ENCODE measurements around the gene KPNA1. TPM values are rescaled to one million over a fixed set of nuclear protein-coding genes. Genes with fewer than 3 reads are reported as not detected.

Gene KPNA1
- total RNA-seq, 1 donor from 2014 or later, result 54.0 TPM

DNA sequence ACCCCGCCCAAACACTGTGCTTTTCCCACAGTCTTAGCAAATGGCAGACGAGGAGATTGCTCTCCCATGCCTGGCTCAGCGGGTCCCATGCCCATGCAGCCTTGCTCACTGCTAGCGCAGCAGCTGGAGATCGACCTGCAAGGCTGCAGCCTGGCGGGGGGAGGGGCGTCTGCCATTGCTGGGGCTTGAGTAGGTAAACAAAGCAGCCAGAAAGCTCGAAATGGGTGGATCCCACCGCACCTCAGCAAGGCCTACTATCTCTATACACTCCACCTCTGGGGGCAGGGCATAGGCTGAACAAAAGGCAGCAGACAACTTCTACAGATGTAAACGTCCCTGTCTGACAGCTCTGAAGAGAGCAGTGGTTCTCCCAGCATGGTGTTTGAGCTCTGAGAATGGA, 71.6 kb downstream of the KPNA1 start:
- TF ChIP-seq POLR2A (IDR thresholded peaks at IDR 0.05), result no peak
- TF ChIP-seq, protein P1, sequence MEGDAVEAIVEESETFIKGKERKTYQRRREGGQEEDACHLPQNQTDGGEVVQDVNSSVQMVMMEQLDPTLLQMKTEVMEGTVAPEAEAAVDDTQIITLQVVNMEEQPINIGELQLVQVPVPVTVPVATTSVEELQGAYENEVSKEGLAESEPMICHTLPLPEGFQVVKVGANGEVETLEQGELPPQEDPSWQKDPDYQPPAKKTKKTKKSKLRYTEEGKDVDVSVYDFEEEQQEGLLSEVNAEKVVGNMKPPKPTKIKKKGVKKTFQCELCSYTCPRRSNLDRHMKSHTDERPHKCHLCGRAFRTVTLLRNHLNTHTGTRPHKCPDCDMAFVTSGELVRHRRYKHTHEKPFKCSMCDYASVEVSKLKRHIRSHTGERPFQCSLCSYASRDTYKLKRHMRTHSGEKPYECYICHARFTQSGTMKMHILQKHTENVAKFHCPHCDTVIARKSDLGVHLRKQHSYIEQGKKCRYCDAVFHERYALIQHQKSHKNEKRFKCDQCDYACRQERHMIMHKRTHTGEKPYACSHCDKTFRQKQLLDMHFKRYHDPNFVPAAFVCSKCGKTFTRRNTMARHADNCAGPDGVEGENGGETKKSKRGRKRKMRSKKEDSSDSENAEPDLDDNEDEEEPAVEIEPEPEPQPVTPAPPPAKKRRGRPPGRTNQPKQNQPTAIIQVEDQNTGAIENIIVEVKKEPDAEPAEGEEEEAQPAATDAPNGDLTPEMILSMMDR (IDR thresholded peaks at IDR 0.05), result no peak
- TF ChIP-seq POLR2AphosphoS5 (IDR thresholded peaks at IDR 0.05; ENCODE audit: insufficient read depth in 1 of 2, low read depth in 1 of 2), result no peak
- H3K4me1 ChIP-seq, result no peaks in the 10 kb centered on the region
- no peak for DNase-seq (ENCODE audit: extremely low spot score in 2 of 2)
- H3K36me3 ChIP-seq, result peaks cover 0 to 65% of the 10 kb centered on the region in 2 donors
- intact Hi-C loops (cut with DNase I), result no loop called here
- H3K4me3 ChIP-seq, result no peak overlapping the region
- no peaks in the 10 kb centered on the region for H3K9me3 ChIP-seq
- H3K27me3 ChIP-seq, result no peaks in the 10 kb centered on the region
- H3K27ac ChIP-seq, result no peak overlapping the region

DNA sequence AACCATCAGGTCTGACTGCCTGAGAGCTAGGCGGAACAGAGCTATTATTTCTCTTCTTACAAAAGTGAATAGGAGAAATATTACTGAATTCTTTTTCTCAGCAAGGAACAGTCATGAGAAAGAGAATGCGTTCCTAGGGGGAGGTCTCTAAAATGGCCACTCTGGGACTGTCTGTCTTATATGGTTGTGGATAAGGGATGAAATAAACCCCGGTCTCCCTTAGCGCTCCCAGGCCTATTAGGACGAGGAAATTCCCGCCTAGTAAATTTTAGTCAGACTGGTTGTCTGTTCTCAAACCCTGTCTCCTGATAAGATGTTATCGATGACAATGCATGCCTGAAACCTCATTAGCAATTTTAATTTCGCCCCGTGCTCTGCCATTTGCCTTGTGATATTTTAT, 78.8 kb downstream of the KPNA1 start:
- no peaks in the 10 kb centered on the region for H3K27me3 ChIP-seq
- no peaks in the 10 kb centered on the region for H3K4me1 ChIP-seq
- intact Hi-C loops (cut with DNase I), result no loop called here
- H3K27ac ChIP-seq, result no peak overlapping the region
- peaks cover 0 to 77% of the 10 kb centered on the region in 2 donors for H3K36me3 ChIP-seq
- no peak for DNase-seq (ENCODE audit: extremely low spot score in 2 of 2)
- TF ChIP-seq POLR2A (IDR thresholded peaks at IDR 0.05) (no peak), POLR2AphosphoS5 (IDR thresholded peaks at IDR 0.05; ENCODE audit: insufficient read depth in 1 of 2, low read depth in 1 of 2) (no peak)
- no peak overlapping the region for H3K4me3 ChIP-seq
- H3K9me3 ChIP-seq, result no peaks in the 10 kb centered on the region

DNA sequence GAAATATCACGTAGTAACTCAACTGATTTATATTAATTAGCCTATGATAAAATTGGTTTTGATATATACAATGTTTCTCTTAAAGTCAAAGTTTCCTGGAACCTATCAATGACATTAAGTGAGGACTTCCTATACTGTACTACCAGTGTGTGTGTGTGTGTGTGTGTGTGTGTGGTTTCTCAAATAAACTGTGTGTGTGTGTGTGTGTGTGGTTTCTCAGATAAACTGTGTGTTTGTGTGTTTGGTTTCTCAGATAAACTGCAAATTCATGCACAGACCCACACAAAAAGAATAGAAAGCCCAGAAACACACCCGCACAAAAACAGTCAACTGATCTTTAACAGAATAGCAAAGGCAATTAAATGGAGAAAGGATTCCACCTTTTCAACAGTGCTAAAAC, 84.4 kb downstream of the KPNA1 start:
- H3K4me1 ChIP-seq, result no peaks in the 10 kb centered on the region
- no peak for DNase-seq (ENCODE audit: extremely low spot score in 2 of 2)
- TF ChIP-seq POLR2A (IDR thresholded peaks at IDR 0.05), result no peak
- no peak for TF ChIP-seq POLR2AphosphoS5 (IDR thresholded peaks at IDR 0.05; ENCODE audit: insufficient read depth in 1 of 2, low read depth in 1 of 2)
- TF ChIP-seq, protein P1 (IDR thresholded peaks at IDR 0.05), result no peak
- peaks cover 0 to 55% of the 10 kb centered on the region in 2 donors for H3K36me3 ChIP-seq
- H3K27me3 ChIP-seq, result no peaks in the 10 kb centered on the region
- intact Hi-C loops (cut with DNase I), result no loop called here
- no peaks in the 10 kb centered on the region for H3K9me3 ChIP-seq
- no peak overlapping the region for H3K4me3 ChIP-seq
- H3K27ac ChIP-seq, result no peak overlapping the region

DNA sequence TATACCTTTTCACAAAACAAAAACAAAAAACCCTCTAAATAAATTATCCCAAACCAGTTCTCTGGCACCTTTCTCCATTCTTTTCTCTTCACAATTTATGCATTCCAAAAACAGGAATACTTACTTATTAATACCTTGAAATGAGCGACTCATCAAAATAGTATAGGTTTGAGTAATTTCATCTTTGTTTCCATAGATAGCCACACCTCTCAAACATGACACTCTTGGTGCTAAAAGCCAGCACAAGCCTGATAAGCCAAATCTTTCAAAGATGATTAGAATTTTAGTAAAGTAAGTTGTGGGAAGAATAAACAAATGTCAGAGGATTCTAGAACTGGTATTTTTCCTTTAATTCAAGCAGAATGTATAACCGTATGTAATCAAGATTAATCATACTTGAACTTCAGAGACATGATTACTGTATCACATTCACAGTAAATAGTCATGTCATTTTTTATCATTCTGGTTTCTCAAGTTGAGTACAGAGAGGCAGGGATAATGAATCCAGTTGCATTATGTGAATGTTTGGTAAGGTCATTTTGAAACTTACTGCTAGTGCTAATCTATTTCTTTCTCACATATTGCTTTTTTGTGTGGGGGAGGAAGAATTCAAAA, 86.8 kb downstream of the KPNA1 start:
- Histone ChIP-seq H3K36me3 (peaks cover 0 to 53% of the 10 kb centered on the region in 2 donors), H3K27ac (no peak overlapping the region), H3K27me3 (no peaks in the 10 kb centered on the region), H3K4me1 (no peaks in the 10 kb centered on the region), H3K9me3 (no peaks in the 10 kb centered on the region), H3K4me3 (no peak overlapping the region)
- no peak for DNase-seq (ENCODE audit: extremely low spot score in 2 of 2)
- TF ChIP-seq, protein P1 (IDR thresholded peaks at IDR 0.05), result no peak
- TF ChIP-seq POLR2AphosphoS5 (IDR thresholded peaks at IDR 0.05; ENCODE audit: insufficient read depth in 1 of 2, low read depth in 1 of 2) (no peak), POLR2A (IDR thresholded peaks at IDR 0.05) (no peak)
- intact Hi-C loops (cut with DNase I), result no loop called here

DNA sequence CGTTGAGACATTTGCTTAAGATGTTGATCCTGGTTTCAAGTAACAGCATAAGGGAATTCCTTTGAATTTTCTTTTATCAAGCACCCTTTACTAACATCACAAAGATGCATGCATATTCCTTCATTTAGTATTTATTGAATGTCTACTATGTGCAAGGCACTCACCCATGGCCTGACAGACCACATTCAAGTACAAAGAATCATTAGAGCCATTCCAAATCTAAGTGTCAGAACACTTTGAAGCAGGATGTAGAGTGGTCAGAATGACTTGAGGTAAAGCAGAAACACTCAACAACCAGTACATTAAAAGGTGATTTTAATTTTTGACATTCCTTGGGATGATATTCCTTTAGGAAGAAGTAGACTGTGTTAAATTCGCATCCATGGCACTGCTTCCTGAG, 92.9 kb downstream of the KPNA1 start:
- intact Hi-C loops (cut with DNase I), result no loop called here

More for the DNA sequence above, 92.9 kb downstream of the KPNA1 start:
- no peak overlapping the region for H3K27ac ChIP-seq
- no peak overlapping the region for H3K4me3 ChIP-seq
- no peaks in the 10 kb centered on the region for H3K27me3 ChIP-seq
- peaks cover 11% of the 10 kb centered on the region for H3K4me1 ChIP-seq
- TF ChIP-seq POLR2AphosphoS5 (IDR thresholded peaks at IDR 0.05; ENCODE audit: insufficient read depth in 1 of 2, low read depth in 1 of 2), result no peak
- TF ChIP-seq, protein P1 (IDR thresholded peaks at IDR 0.05), result no peak
- TF ChIP-seq POLR2A (IDR thresholded peaks at IDR 0.05), result no peak
- no peak for DNase-seq (ENCODE audit: extremely low spot score in 2 of 2)
- peaks cover 0 to 27% of the 10 kb centered on the region in 2 donors for H3K36me3 ChIP-seq
- H3K9me3 ChIP-seq, result no peaks in the 10 kb centered on the region

Measured in vagina (tissue), 2 donors.